Hepatocyte (in vitro differentiated cells): Measurements from ENCODE around the gene RFT1. TPM values are rescaled to one million over a fixed set of nuclear protein-coding genes. Genes with fewer than 3 reads are reported as not detected.
A peak's percentile ranks its signal among the peaks of the same experiment; 100 is the strongest.

Experiments used
- DNase-seq: peaks from one replicate; pipeline ENCODE4 v3.0.0-alpha.2; 2016; ENCODE audit warnings: low spot score
- H2AFZ ChIP-seq: fragments of 200-600 bp; sonication (generic); 2 replicates; pipeline ENCODE4 v1.6.0; 2016; ENCODE audit warnings: antibody characterized with exemption, mild to moderate bottlenecking
- H3K27ac ChIP-seq: fragments of 200-600 bp; sonication (generic); 2 replicates; pipeline ENCODE4 v1.5.1; 2016; ENCODE audit warnings: mild to moderate bottlenecking
- H3K27me3 ChIP-seq: fragments of 200-600 bp; sonication (generic); 2 replicates; pipeline ENCODE4 v1.6.1; 2016
- H3K36me3 ChIP-seq: fragments of 200-600 bp; sonication (generic); replicated peaks from 2 replicates; pipeline ENCODE4 v1.5.1; 2016; ENCODE audit warnings: low read depth; ENCODE audit not compliant: insufficient read depth
- H3K4me1 ChIP-seq: fragments of 200-600 bp; sonication (generic); 2 replicates; pipeline ENCODE4 v1.5.1; 2016; ENCODE audit warnings: mild to moderate bottlenecking, moderate library complexity; ENCODE audit not compliant: insufficient read depth
- H3K4me2 ChIP-seq: fragments of 200-600 bp; sonication (generic); 2 replicates; pipeline ENCODE4 v1.6.0; 2016
- H3K4me3 ChIP-seq: fragments of 200-600 bp; sonication (generic); 2 replicates; pipeline ENCODE4 v1.5.1; 2016; ENCODE audit warnings: mild to moderate bottlenecking
- H3K79me2 ChIP-seq: fragments of 200-600 bp; sonication (generic); 2 replicates; pipeline ENCODE4 v1.6.0; 2017; ENCODE audit warnings: mild to moderate bottlenecking
- H3K9me2 ChIP-seq: fragments of 200-600 bp; sonication (generic); replicated peaks from 2 replicates; pipeline ENCODE4 v1.6.0; 2017; ENCODE audit warnings: mild to moderate bottlenecking; ENCODE audit not compliant: insufficient read depth
- H3K9me3 ChIP-seq: fragments of 200-600 bp; sonication (generic); 2 replicates; pipeline ENCODE4 v1.5.1; 2016; ENCODE audit warnings: low read depth, mild to moderate bottlenecking
- H4K20me1 ChIP-seq: fragments of 200-600 bp; sonication (generic); 2 replicates; pipeline ENCODE4 v1.6.0; 2016; ENCODE audit warnings: mild to moderate bottlenecking; ENCODE audit not compliant: insufficient read depth, poor library complexity, severe bottlenecking
- EZH2 ChIP-seq: fragments of 200-600 bp; sonication (generic); IDR thresholded peaks from 2 replicates; pipeline ENCODE4 v1.6.1; 2016; ENCODE audit warnings: antibody characterized with exemption, mild to moderate bottlenecking, borderline replicate concordance
- EZH2phosphoT487 ChIP-seq: fragments of 200-600 bp; sonication (generic); IDR thresholded peaks from one replicate; pipeline ENCODE4 v1.6.1; 2018; ENCODE audit warnings: antibody characterized with exemption, mild to moderate bottlenecking, low read depth, moderate library complexity; ENCODE audit not compliant: unreplicated experiment, severe bottlenecking
- WGBS: methylation state at CpG from one replicate; pipeline ENCODE4 v1.1.6; 2016; ENCODE audit warnings: low lambda C conversion rate; ENCODE audit errors: missing lambda C conversion rate; 5-methylcytosine and 5-hydroxymethylcytosine counted together
- polyA plus RNA-seq: library from polyadenylated mRNA; unstranded; fragments of >200 nt; fragmentation: Nextera tagmentation; extraction: Ambion mirVana; gene quantifications from 2 replicates; pipeline ENCODE4 v1.2.1, GENCODE V29; 2016
- total RNA-seq: library from RNA; depleted of rRNA; stranded (reverse); fragments of >200 nt; gene quantifications from 2 replicates; pipeline ENCODE4 v1.2.3, GENCODE V29; 2014
- TF ChIP-seq, protein P1 (sequence below): fragments of 200-600 bp; sonication (generic); IDR thresholded peaks from 2 replicates; pipeline ENCODE4 v1.5.1; 2016; ENCODE audit warnings: antibody characterized with exemption, mild to moderate bottlenecking; ENCODE audit not compliant: poor library complexity

Gene RFT1
- total and polyA plus RNA-seq, 2 experiments from 2014 or later = 15.9 to 32.0 TPM

DNA sequence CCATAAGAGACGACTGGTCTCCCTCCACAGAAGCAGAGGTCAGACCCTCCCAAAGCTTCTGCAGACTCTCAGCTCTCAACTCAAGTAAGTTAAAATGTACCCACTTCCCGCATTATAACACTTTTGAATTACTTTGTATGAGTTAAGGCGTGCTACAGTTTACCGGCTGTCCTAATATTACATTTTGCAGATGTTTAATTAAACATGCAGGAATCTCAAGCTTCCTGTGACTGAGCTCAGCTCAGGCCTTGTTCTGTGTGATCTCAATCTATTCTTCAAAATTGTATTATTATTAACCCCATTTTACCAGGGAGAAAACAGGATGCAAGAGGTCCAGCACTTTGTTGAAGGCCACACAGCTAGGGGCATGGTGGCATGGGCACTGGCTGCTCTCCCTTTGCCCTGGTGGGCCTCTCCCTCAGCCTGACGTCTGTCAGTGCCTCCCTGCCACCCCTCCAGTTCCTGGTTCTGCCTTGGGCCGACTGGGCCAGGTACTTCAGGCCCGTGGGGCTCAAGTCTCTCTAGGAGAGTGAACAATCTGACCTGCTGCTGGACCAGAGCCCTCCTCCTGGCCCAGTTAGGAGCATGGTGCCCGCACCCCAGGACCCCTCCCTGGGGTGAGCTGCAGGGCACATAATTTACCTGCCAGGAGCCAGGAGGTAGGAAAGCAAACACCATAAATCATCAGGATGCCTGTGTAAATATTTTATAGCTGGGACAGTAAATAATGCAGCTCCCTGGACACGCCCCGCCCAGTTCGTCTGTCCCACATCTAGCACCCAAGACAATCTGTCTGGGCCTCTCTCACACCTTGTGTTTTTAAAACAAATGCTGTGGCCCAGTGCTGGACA is 14.9 kb upstream of the RFT1 start:
- 76% methylated on average over 11 of the region's 11 CpGs for WGBS

DNA sequence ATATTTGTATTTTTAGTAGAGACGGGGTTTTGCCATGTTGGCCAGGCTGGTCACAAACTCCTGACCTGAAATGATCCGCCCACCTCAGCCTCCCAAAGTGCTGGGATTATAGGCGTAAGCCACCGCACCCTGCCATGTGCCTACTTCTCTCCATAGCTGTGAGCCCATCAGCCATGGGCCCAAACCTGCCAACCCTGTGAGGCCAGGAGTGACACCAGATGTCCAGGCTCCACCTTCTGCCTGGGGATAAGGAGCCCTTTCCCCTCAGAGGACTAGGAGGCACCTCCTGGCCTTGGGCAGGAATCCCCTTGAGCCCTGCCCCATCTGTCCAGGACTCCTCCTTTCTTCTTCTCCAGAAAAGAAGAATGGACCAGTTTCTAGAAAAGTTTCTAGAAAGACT is 14.2 kb upstream of the RFT1 start:
- no peaks in the 10 kb centered on the region for H3K9me2 ChIP-seq
- DNase-seq = no peak
- H3K36me3 ChIP-seq = no peaks in the 10 kb centered on the region
- H3K27me3 ChIP-seq = no peaks in the 10 kb centered on the region
- no peaks in the 10 kb centered on the region for H4K20me1 ChIP-seq
- H3K4me1 ChIP-seq = peaks cover 3% of the 10 kb centered on the region
- 94% methylated on average over 4 of the region's 4 CpGs for WGBS
- H3K27ac ChIP-seq = no peak overlapping the region
- H3K4me2 ChIP-seq = no peak overlapping the region
- no peaks in the 10 kb centered on the region for H3K9me3 ChIP-seq
- no peak for TF ChIP-seq EZH2
- TF ChIP-seq EZH2phosphoT487 = no peak
- TF ChIP-seq, protein P1, sequence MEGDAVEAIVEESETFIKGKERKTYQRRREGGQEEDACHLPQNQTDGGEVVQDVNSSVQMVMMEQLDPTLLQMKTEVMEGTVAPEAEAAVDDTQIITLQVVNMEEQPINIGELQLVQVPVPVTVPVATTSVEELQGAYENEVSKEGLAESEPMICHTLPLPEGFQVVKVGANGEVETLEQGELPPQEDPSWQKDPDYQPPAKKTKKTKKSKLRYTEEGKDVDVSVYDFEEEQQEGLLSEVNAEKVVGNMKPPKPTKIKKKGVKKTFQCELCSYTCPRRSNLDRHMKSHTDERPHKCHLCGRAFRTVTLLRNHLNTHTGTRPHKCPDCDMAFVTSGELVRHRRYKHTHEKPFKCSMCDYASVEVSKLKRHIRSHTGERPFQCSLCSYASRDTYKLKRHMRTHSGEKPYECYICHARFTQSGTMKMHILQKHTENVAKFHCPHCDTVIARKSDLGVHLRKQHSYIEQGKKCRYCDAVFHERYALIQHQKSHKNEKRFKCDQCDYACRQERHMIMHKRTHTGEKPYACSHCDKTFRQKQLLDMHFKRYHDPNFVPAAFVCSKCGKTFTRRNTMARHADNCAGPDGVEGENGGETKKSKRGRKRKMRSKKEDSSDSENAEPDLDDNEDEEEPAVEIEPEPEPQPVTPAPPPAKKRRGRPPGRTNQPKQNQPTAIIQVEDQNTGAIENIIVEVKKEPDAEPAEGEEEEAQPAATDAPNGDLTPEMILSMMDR = no peak
- H2AFZ ChIP-seq = no peak overlapping the region
- H3K79me2 ChIP-seq = no peaks in the 10 kb centered on the region
- no peak overlapping the region for H3K4me3 ChIP-seq

More for the DNA sequence above, 14.9 kb upstream of the RFT1 start:
- Histone ChIP-seq H3K4me1 (peaks cover 7% of the 10 kb centered on the region), H3K4me2 (no peak overlapping the region), H3K36me3 (no peaks in the 10 kb centered on the region), H4K20me1 (no peaks in the 10 kb centered on the region), H3K27ac (peak overlapping the region; percentile 17), H2AFZ (no peak overlapping the region), H3K4me3 (no peak overlapping the region), H3K9me2 (no peaks in the 10 kb centered on the region), H3K79me2 (no peaks in the 10 kb centered on the region), H3K27me3 (no peaks in the 10 kb centered on the region), H3K9me3 (no peaks in the 10 kb centered on the region)
- DNase-seq = peak; percentile 42
- TF ChIP-seq EZH2phosphoT487 (no peak), EZH2 (no peak)
- TF ChIP-seq, protein P1 = no peak

DNA sequence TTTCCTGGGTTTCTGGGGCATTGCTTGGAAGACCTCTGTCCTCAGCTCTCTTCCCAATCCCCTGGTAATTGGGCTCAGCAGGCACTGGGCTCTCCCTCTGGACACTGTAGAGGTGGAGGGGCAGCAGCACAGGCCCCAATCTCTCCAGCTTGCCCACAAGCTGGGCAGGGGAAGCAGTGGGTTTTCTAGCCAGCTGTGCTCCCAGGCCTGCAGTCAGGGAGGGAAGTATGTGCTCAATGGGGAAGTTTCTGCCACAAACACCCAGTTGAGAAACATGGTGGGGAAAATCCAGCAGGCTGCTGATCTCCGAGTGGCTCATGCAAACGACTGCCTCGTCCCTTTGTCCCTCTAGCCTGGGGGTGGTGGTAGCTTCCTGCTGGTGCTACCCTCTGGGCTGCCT is 12.8 kb upstream of the RFT1 start:
- no peak overlapping the region for H3K27ac ChIP-seq
- peaks cover 3% of the 10 kb centered on the region for H3K4me1 ChIP-seq
- TF ChIP-seq EZH2 = no peak
- WGBS = 69% methylated on average over 3 of the region's 3 CpGs
- H3K4me3 ChIP-seq = no peak overlapping the region
- no peaks in the 10 kb centered on the region for H3K9me3 ChIP-seq
- H3K4me2 ChIP-seq = no peak overlapping the region
- H3K27me3 ChIP-seq = no peaks in the 10 kb centered on the region
- H3K9me2 ChIP-seq = no peaks in the 10 kb centered on the region
- DNase-seq = no peak
- no peak overlapping the region for H2AFZ ChIP-seq
- H3K36me3 ChIP-seq = no peaks in the 10 kb centered on the region
- H4K20me1 ChIP-seq = no peaks in the 10 kb centered on the region
- no peaks in the 10 kb centered on the region for H3K79me2 ChIP-seq
